ENCODE data around the gene GTF3C5. TPM values are rescaled to one million over a fixed set of nuclear protein-coding genes. Genes with fewer than 3 reads are reported as not detected.

Gene GTF3C5
- total and polyA plus RNA-seq, 2 donors from 2014 or later: 38.0 to 47.7 TPM

DNA sequence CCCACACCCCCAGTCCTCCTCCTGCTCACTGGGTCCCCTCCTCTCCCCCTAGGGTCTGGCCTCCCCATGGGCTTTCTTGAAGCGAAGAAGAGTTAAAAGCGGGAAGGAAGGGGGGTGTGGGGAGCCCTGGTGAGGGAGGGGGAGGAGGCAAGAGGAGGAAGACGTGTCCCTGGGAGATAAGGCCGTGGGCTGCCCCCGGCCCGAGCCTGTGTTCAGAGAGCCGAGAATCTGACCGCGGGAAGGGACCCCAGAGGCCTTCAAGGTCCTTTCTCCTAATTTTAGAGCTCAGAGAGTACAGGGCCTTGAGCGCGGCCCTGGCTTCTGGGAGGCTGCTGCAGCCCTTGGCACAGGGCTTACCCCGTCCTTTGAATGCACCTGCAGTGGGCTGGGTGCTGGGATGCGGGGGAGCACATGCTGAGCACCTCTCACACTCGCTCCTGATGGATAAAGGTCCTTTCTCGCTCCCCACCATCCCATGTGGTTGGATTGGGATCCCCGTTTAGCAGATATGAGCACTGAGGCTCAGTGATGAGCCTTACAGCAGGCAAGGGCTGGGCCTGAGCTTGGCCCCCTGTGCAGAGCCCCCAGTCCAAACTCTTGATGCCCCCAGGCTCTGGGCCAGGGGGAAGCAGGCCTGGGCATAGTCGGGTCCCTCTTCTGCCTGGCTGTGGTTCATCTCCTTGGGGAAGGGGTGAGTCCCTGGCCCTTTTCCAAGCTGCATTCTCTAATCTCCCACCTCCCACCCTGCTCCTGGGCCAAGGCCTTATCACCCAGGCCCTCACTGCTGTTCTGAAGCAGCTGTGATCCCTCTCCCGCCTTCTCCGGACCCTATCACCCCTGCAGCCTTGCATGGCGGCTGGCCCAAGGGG, 46.4 kb upstream of the GTF3C5 start:
- DNase-seq: no peak
- H3K4me3 ChIP-seq (ENCODE audit: low read length in 3 of 3): no peak overlapping the region
- intact Hi-C loops (cut with DNase I): no loop called here
- no peaks in the 10 kb centered on the region for H3K36me3 ChIP-seq (ENCODE audit: control insufficient read depth in 2 of 3, insufficient read depth in 3 of 3, low read length in 3 of 3)
- no peak overlapping the region for H3K27ac ChIP-seq (ENCODE audit: low read depth in 2 of 2, low read length in 2 of 2)
- FAIRE-seq: no peak
- no peaks in the 10 kb centered on the region for H3K9me3 ChIP-seq (ENCODE audit: control insufficient read depth in 2 of 3, insufficient read depth in 1 of 3, low read length in 3 of 3)
- no peak overlapping the region for H3K9ac ChIP-seq (ENCODE audit: low read length in 3 of 3)
- H3K4me1 ChIP-seq (ENCODE audit: control insufficient read depth in 2 of 3, insufficient read depth in 2 of 3, low read depth in 1 of 3, low read length in 3 of 3): no peaks in the 10 kb centered on the region
- TF ChIP-seq, protein P1, sequence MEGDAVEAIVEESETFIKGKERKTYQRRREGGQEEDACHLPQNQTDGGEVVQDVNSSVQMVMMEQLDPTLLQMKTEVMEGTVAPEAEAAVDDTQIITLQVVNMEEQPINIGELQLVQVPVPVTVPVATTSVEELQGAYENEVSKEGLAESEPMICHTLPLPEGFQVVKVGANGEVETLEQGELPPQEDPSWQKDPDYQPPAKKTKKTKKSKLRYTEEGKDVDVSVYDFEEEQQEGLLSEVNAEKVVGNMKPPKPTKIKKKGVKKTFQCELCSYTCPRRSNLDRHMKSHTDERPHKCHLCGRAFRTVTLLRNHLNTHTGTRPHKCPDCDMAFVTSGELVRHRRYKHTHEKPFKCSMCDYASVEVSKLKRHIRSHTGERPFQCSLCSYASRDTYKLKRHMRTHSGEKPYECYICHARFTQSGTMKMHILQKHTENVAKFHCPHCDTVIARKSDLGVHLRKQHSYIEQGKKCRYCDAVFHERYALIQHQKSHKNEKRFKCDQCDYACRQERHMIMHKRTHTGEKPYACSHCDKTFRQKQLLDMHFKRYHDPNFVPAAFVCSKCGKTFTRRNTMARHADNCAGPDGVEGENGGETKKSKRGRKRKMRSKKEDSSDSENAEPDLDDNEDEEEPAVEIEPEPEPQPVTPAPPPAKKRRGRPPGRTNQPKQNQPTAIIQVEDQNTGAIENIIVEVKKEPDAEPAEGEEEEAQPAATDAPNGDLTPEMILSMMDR (IDR thresholded peaks at IDR 0.05; ENCODE audit: borderline replicate concordance, extremely low read depth, insufficient read depth): no peak
- peaks cover 4% of the 10 kb centered on the region for H3K27me3 ChIP-seq (ENCODE audit: control insufficient read depth, insufficient read depth, low read length)

DNA sequence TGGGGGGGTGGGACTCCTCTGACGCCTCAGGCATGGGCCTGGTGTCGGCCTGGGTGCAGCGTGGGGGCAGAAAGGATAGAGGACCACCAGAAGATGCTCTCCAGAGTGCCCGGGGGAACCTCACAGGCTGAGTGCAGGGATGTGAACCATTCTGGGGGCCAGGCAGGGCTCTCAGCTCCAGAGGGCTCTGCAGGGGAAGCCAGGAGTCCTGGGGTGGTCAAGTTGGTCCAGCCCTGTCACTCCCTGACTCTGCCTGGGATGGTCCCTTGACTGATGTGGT, 45.8 kb upstream of the GTF3C5 start:
- no peaks in the 10 kb centered on the region for H3K27me3 ChIP-seq (ENCODE audit: control insufficient read depth, insufficient read depth, low read length)
- TF ChIP-seq, protein P1 (IDR thresholded peaks at IDR 0.05; ENCODE audit: borderline replicate concordance, extremely low read depth, insufficient read depth): no peak
- no peaks in the 10 kb centered on the region for H3K4me1 ChIP-seq (ENCODE audit: control insufficient read depth in 2 of 3, insufficient read depth in 2 of 3, low read depth in 1 of 3, low read length in 3 of 3)
- no peaks in the 10 kb centered on the region for H3K9me3 ChIP-seq (ENCODE audit: control insufficient read depth in 2 of 3, insufficient read depth in 1 of 3, low read length in 3 of 3)
- H3K36me3 ChIP-seq (ENCODE audit: control insufficient read depth in 2 of 3, insufficient read depth in 3 of 3, low read length in 3 of 3): no peaks in the 10 kb centered on the region
- H3K9ac ChIP-seq (ENCODE audit: low read length in 3 of 3): no peak overlapping the region
- no peak overlapping the region for H3K27ac ChIP-seq (ENCODE audit: low read depth in 2 of 2, low read length in 2 of 2)
- FAIRE-seq: no peak
- no peak overlapping the region for H3K4me3 ChIP-seq (ENCODE audit: low read length in 3 of 3)
- intact Hi-C loops (cut with DNase I): no loop called here
- no peak for DNase-seq

DNA sequence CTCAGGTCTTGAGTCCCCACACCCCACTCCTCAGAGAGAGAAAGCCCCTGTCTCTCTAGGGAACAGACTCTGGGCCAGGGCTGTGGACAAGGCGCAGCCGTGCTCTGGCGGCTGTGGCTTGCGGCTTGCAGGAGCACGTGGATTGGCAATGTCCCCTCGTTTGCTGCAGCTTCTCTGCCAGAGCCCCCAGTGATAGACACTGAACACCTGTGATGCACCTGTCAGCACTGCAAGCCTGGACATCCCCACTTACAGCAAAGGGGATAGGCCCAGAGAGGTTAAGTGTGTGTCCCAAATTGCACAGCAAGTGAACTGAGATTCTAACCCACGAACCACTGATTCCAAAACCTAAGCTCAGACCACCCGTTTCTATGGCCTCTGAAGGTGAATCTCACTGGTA, 45.3 kb upstream of the GTF3C5 start:
- H3K36me3 ChIP-seq (ENCODE audit: control insufficient read depth in 2 of 3, insufficient read depth in 3 of 3, low read length in 3 of 3): no peaks in the 10 kb centered on the region
- no peaks in the 10 kb centered on the region for H3K27me3 ChIP-seq (ENCODE audit: control insufficient read depth, insufficient read depth, low read length)
- intact Hi-C loops (cut with DNase I): no loop called here
- no peaks in the 10 kb centered on the region for H3K4me1 ChIP-seq (ENCODE audit: control insufficient read depth in 2 of 3, insufficient read depth in 2 of 3, low read depth in 1 of 3, low read length in 3 of 3)
- H3K9me3 ChIP-seq (ENCODE audit: control insufficient read depth in 2 of 3, insufficient read depth in 1 of 3, low read length in 3 of 3): no peaks in the 10 kb centered on the region
- no peak for DNase-seq
- H3K4me3 ChIP-seq (ENCODE audit: low read length in 3 of 3): no peak overlapping the region
- no peak overlapping the region for H3K27ac ChIP-seq (ENCODE audit: low read depth in 2 of 2, low read length in 2 of 2)
- no peak for FAIRE-seq
- H3K9ac ChIP-seq (ENCODE audit: low read length in 3 of 3): no peak overlapping the region
- TF ChIP-seq, protein P1 (IDR thresholded peaks at IDR 0.05; ENCODE audit: borderline replicate concordance, extremely low read depth, insufficient read depth): no peak
